HG03066 (cell line): Measurements from ENCODE around the gene GPATCH8.

ENCODE experiments used
- ATAC-seq: cut with Tn5 transposase; IDR thresholded peaks from one replicate; pipeline ENCODE4 v1.9.1; 2021; ENCODE audit warnings: low read depth; ENCODE audit not compliant: unreplicated experiment

The GPATCH8 gene

GRCh38 chr17:44359458-44360143 lies 143.6 kb downstream of the GPATCH8 start:
- ATAC-seq = no peak

- ATAC-seq = no peak
These were observed 144.2 kb downstream of the GPATCH8 start for GRCh38 chr17:44359006-44359405.

- ATAC-seq = no peak
These were observed 145.1 kb downstream of the GPATCH8 start for GRCh38 chr17:44358066-44358465.

- no peak for ATAC-seq
These were observed 147.0 kb downstream of the GPATCH8 start for GRCh38 chr17:44356241-44356640.

GRCh38 chr17:44355642-44356099 lies 147.5 kb downstream of the GPATCH8 start:
- ATAC-seq = no peak

- no peak for ATAC-seq
These were observed 148.3 kb downstream of the GPATCH8 start for GRCh38 chr17:44354582-44355561.

- no peak for ATAC-seq
These were observed 149.4 kb downstream of the GPATCH8 start for GRCh38 chr17:44353672-44354331.

GRCh38 chr17:44352828-44353671 lies 150.2 kb downstream of the GPATCH8 start:
- ATAC-seq = no peak

GRCh38 chr17:44351961-44352827 lies 151.0 kb downstream of the GPATCH8 start:
- ATAC-seq = no peak

GRCh38 chr17:44351464-44351863 lies 151.7 kb downstream of the GPATCH8 start:
- no peak for ATAC-seq

GRCh38 chr17:44350733-44351226 lies 152.4 kb downstream of the GPATCH8 start:
- ATAC-seq = no peak

- ATAC-seq = no peak
These were observed 153.6 kb downstream of the GPATCH8 start for GRCh38 chr17:44349553-44350070.

- ATAC-seq = no peak
These were observed 154.2 kb downstream of the GPATCH8 start for GRCh38 chr17:44348988-44349364.

- no peak for ATAC-seq
These were observed 154.8 kb downstream of the GPATCH8 start for GRCh38 chr17:44348234-44348987.
